RPMI7951 (cell line): ENCODE data around the gene PTPRM. TPM values are rescaled to one million over a fixed set of nuclear protein-coding genes. Genes with fewer than 3 reads are reported as not detected.

ENCODE experiments used
- DNase-seq: peaks from one replicate; pipeline ENCODE4 v3.0.0-alpha.2; 2012; ENCODE audit warnings: low read depth
- total RNA-seq: library from RNA; depleted of rRNA; stranded (reverse); fragments of >200 nt; shearing (Covaris generic); gene quantifications from 2 replicates; pipeline ENCODE4 v1.2.3, GENCODE V29; 2014

PTPRM gene
- total RNA-seq, 1 experiment from 2014 or later: 51.8 TPM

- no peak for DNase-seq
These were observed 102.2 kb downstream of the PTPRM start for GRCh38 chr18:7669361-7669760.

- DNase-seq: no peak
These were observed 104.0 kb downstream of the PTPRM start for GRCh38 chr18:7671105-7671504.

- DNase-seq: no peak
These were observed 109.2 kb downstream of the PTPRM start for GRCh38 chr18:7676253-7676873.

- no peak for DNase-seq
These were observed 109.9 kb downstream of the PTPRM start for GRCh38 chr18:7677001-7677400.

GRCh38 chr18:7677424-7677823 lies 110.3 kb downstream of the PTPRM start:
- no peak for DNase-seq

GRCh38 chr18:7678389-7678788 lies 111.3 kb downstream of the PTPRM start:
- DNase-seq: no peak

GRCh38 chr18:7678801-7679200 lies 111.7 kb downstream of the PTPRM start:
- no peak for DNase-seq

GRCh38 chr18:7681298-7681697 lies 114.2 kb downstream of the PTPRM start:
- no peak for DNase-seq

GRCh38 chr18:7682321-7682720 lies 115.2 kb downstream of the PTPRM start:
- DNase-seq: no peak

GRCh38 chr18:7683753-7684152 lies 116.6 kb downstream of the PTPRM start:
- no peak for DNase-seq

GRCh38 chr18:7684357-7684756 lies 117.2 kb downstream of the PTPRM start:
- DNase-seq: no peak

GRCh38 chr18:7684966-7685365 lies 117.8 kb downstream of the PTPRM start:
- peak; percentile 27 for DNase-seq

GRCh38 chr18:7686278-7686677 lies 119.2 kb downstream of the PTPRM start:
- DNase-seq: no peak

GRCh38 chr18:7688580-7688979 lies 121.5 kb downstream of the PTPRM start:
- DNase-seq: no peak

GRCh38 chr18:7691206-7691605 lies 124.1 kb downstream of the PTPRM start:
- DNase-seq: no peak

GRCh38 chr18:7696780-7697179 lies 129.7 kb downstream of the PTPRM start:
- peak; percentile 2 for DNase-seq

GRCh38 chr18:7697306-7697705 lies 130.2 kb downstream of the PTPRM start:
- DNase-seq: no peak

- DNase-seq: peak; percentile 13
These were observed 144.4 kb downstream of the PTPRM start for GRCh38 chr18:7711495-7711894.

- DNase-seq: no peak
These were observed 153.3 kb downstream of the PTPRM start for GRCh38 chr18:7720395-7720794.

GRCh38 chr18:7721532-7721931 lies 154.4 kb downstream of the PTPRM start:
- no peak for DNase-seq

GRCh38 chr18:7722955-7723354 lies 155.8 kb downstream of the PTPRM start:
- no peak for DNase-seq

- no peak for DNase-seq
These were observed 156.4 kb downstream of the PTPRM start for GRCh38 chr18:7723558-7723957.

- no peak for DNase-seq
These were observed 158.4 kb downstream of the PTPRM start for GRCh38 chr18:7725473-7725872.

GRCh38 chr18:7725897-7726296 lies 158.8 kb downstream of the PTPRM start:
- no peak for DNase-seq
